H9 (cell line): Measurements from ENCODE around the gene TBPL1. TPM values are rescaled to one million over a fixed set of nuclear protein-coding genes. Genes with fewer than 3 reads are reported as not detected.
A peak's percentile ranks its signal among the peaks of the same experiment; 100 is the strongest.

ENCODE experiments used
- DNase-seq: peaks from one replicate; pipeline ENCODE4 v3.0.0-alpha.2; 2017
- H2AFZ ChIP-seq: one replicate; pipeline ENCODE4 v1.6.1; 2013; ENCODE audit warnings: mild to moderate bottlenecking, low read length, control low read depth, moderate library complexity
- H2AK5ac ChIP-seq: 2 replicates; pipeline ENCODE4 v1.6.1; 2013; ENCODE audit warnings: low read length, control low read depth, mixed read lengths; ENCODE audit not compliant: insufficient read length
- H2BK120ac ChIP-seq: one replicate; pipeline ENCODE4 v1.6.1; 2013; ENCODE audit warnings: low read depth, mild to moderate bottlenecking, low read length, control low read depth, inconsistent platforms; ENCODE audit not compliant: poor library complexity, severe bottlenecking
- H2BK12ac ChIP-seq: 2 replicates; pipeline ENCODE4 v1.6.1; 2013; ENCODE audit warnings: low read length, control low read depth, mixed read lengths, low read depth; ENCODE audit not compliant: insufficient read length
- H2BK15ac ChIP-seq: 2 replicates; pipeline ENCODE4 v1.6.1; 2013; ENCODE audit warnings: low read depth, low read length, control low read depth
- H2BK20ac ChIP-seq: one replicate; pipeline ENCODE4 v1.6.1; 2013; ENCODE audit warnings: low read depth, mild to moderate bottlenecking, low read length, control low read depth, inconsistent platforms; ENCODE audit not compliant: poor library complexity, severe bottlenecking
- H2BK5ac ChIP-seq: 2 replicates; pipeline ENCODE4 v1.6.1; 2013; ENCODE audit warnings: low read length, control low read depth, mixed read lengths; ENCODE audit not compliant: insufficient read length
- H3K14ac ChIP-seq: 2 replicates; pipeline ENCODE4 v1.6.1; 2013; ENCODE audit warnings: low read length, control low read depth; ENCODE audit not compliant: insufficient read depth
- H3K18ac ChIP-seq: 2 replicates; pipeline ENCODE4 v1.6.1; 2013; ENCODE audit warnings: low read depth, mild to moderate bottlenecking, mixed read lengths, low read length, control low read depth; ENCODE audit not compliant: insufficient read length
- H3K23ac ChIP-seq: 2 replicates; pipeline ENCODE4 v1.6.1; 2013; ENCODE audit warnings: low read length, control low read depth, mixed read lengths, low read depth; ENCODE audit not compliant: insufficient read length
- H3K23me2 ChIP-seq: 2 replicates; pipeline ENCODE4 v1.6.1; 2013; ENCODE audit warnings: low read depth, mild to moderate bottlenecking, mixed read lengths, low read length, control low read depth; ENCODE audit not compliant: insufficient read length, poor library complexity, severe bottlenecking
- H3K27ac ChIP-seq: 2 replicates; pipeline ENCODE4 v1.5.1; 2013; ENCODE audit warnings: low read length, control low read depth, mixed read lengths, low read depth; ENCODE audit not compliant: insufficient read length
- H3K27me3 ChIP-seq: 2 replicates; pipeline ENCODE4 v1.6.1; 2013; ENCODE audit warnings: low read length, control low read depth, inconsistent platforms; ENCODE audit not compliant: insufficient read depth
- H3K4ac ChIP-seq: 2 replicates; pipeline ENCODE4 v1.6.1; 2013; ENCODE audit warnings: low read depth, mild to moderate bottlenecking, control low read depth, inconsistent platforms, low read length, moderate library complexity
- H3K4me1 ChIP-seq: 2 replicates; pipeline ENCODE4 v1.6.1; 2013; ENCODE audit warnings: low read length, control low read depth, inconsistent platforms; ENCODE audit not compliant: insufficient read depth
- H3K4me2 ChIP-seq: 2 replicates; pipeline ENCODE4 v1.6.1; 2013; ENCODE audit warnings: low read length, control low read depth, mixed read lengths; ENCODE audit not compliant: insufficient read length, insufficient read depth
- H3K56ac ChIP-seq: 2 replicates; pipeline ENCODE4 v1.6.1; 2013; ENCODE audit warnings: low read depth, mild to moderate bottlenecking, mixed read lengths, low read length, control low read depth; ENCODE audit not compliant: insufficient read length
- H3K79me1 ChIP-seq: 2 replicates; pipeline ENCODE4 v1.6.1; 2013; ENCODE audit warnings: low read depth, mild to moderate bottlenecking, moderate library complexity, low read length, control low read depth, inconsistent platforms; ENCODE audit not compliant: insufficient read depth, poor library complexity, severe bottlenecking
- H3K79me2 ChIP-seq: 2 replicates; pipeline ENCODE4 v1.6.1; 2013; ENCODE audit warnings: low read length, control low read depth, inconsistent platforms; ENCODE audit not compliant: insufficient read depth
- H3K9ac ChIP-seq: 2 replicates; pipeline ENCODE4 v1.6.1; 2013; ENCODE audit warnings: low read length, control low read depth, mixed read lengths; ENCODE audit not compliant: insufficient read length; ENCODE audit errors: extremely low read depth
- H3K9me3 ChIP-seq: one replicate; pipeline ENCODE4 v1.6.1; 2013; ENCODE audit warnings: low read depth, low read length, inconsistent platforms; ENCODE audit not compliant: control insufficient read depth
- H3T11ph ChIP-seq: one replicate; pipeline ENCODE4 v1.6.1; 2013; ENCODE audit warnings: mild to moderate bottlenecking, low read length, control low read depth, inconsistent platforms
- H4K20me1 ChIP-seq: one replicate; pipeline ENCODE4 v1.6.1; 2013; ENCODE audit not compliant: control insufficient read depth, insufficient read length, insufficient read depth
- H4K5ac ChIP-seq: 2 replicates; pipeline ENCODE4 v1.6.1; 2013; ENCODE audit warnings: low read depth, mild to moderate bottlenecking, mixed read lengths, low read length, control low read depth; ENCODE audit not compliant: insufficient read length
- H4K8ac ChIP-seq: replicated peaks from 2 replicates; pipeline ENCODE4 v1.6.1; 2013; ENCODE audit warnings: low read length, control low read depth, mixed read lengths, low read depth; ENCODE audit not compliant: insufficient read length
- H4K91ac ChIP-seq: 2 replicates; pipeline ENCODE4 v1.6.1; 2013; ENCODE audit warnings: low read depth, mild to moderate bottlenecking, moderate library complexity, mixed read lengths, low read length, control low read depth; ENCODE audit not compliant: insufficient read length
- H3K27ac Mint-ChIP-seq, 3 experiments: 2 replicates in 2 of 3; 3 replicates in 1 of 3; pipeline ENCODE4 v1.8.0; 2020 to 2021; ENCODE audit warnings: mixed read lengths in 3 of 3, mild to moderate bottlenecking in 1 of 3, moderate library complexity in 1 of 3
- H3K27me3 Mint-ChIP-seq: 2 replicates; pipeline ENCODE4 v1.8.0; 2021; ENCODE audit warnings: low read depth, mild to moderate bottlenecking, moderate library complexity, mixed read lengths
- H3K36me3 Mint-ChIP-seq, 3 experiments: 2 replicates in 2 of 3; 3 replicates in 1 of 3; pipeline ENCODE4 v1.8.0; 2020 to 2021; ENCODE audit warnings: low read depth in 3 of 3, mixed read lengths in 3 of 3; ENCODE audit not compliant: insufficient read depth in 1 of 3
- H3K4me1 Mint-ChIP-seq, 2 experiments: 2 replicates each; pipeline ENCODE4 v1.8.0; 2020; ENCODE audit warnings: mixed read lengths in 2 of 2
- H3K4me3 Mint-ChIP-seq, 2 experiments: 2 replicates in 1 of 2; 3 replicates in 1 of 2; pipeline ENCODE4 v1.8.0; 2020 to 2021; ENCODE audit warnings: mild to moderate bottlenecking in 2 of 2, mixed read lengths in 2 of 2, moderate library complexity in 1 of 2
- H3K9me3 Mint-ChIP-seq, 2 experiments: 2 replicates in 1 of 2; 3 replicates in 1 of 2; pipeline ENCODE4 v1.8.0; 2020; ENCODE audit warnings: mild to moderate bottlenecking in 2 of 2, mixed read lengths in 2 of 2, moderate library complexity in 1 of 2
- WGBS: extraction: QIAGEN DNeasy Blood & Tissue Kit; methylation state at CpG from one replicate; pipeline ENCODE4 v1.1.7; 2013; ENCODE audit warnings: missing lambda C conversion rate, low lambda C conversion rate, mixed read lengths; ENCODE audit not compliant: insufficient read length; ENCODE audit errors: extremely low coverage; 5-methylcytosine and 5-hydroxymethylcytosine counted together
- total RNA-seq: library from RNA; stranded (reverse); gene quantifications from 2 replicates; pipeline ENCODE4 v1.2.1, GENCODE V29; 2021
- TF ChIP-seq, protein P1 (sequence below): fragments of 200-600 bp; sonication (generic); conservative IDR thresholded peaks from 3 replicates; pipeline ENCODE4 v1.8.0; 2021; ENCODE audit warnings: antibody characterized with exemption, mild to moderate bottlenecking

The TBPL1 gene
- total RNA-seq, 1 experiment from 2014 or later = 49.7 TPM

- Histone ChIP-seq H3K23me2 (no peaks in the 10 kb centered on the region), H3K18ac (no peak overlapping the region), H3K23ac (peak overlapping the region; percentile 19), H2BK20ac (no peak overlapping the region), H3K79me1 (no peaks in the 10 kb centered on the region), H2BK15ac (no peak overlapping the region), H3K9ac (no peak overlapping the region), H2AFZ (no peak overlapping the region), H3K4ac (no peak overlapping the region), H2AK5ac (no peak overlapping the region), H3K79me2 (no peaks in the 10 kb centered on the region), H3K14ac (no peak overlapping the region), H2BK5ac (no peak overlapping the region), H3T11ph (no peak overlapping the region), H4K20me1 (peaks cover 2% of the 10 kb centered on the region), H3K27ac (no peak overlapping the region), H3K27me3 (no peaks in the 10 kb centered on the region), H2BK120ac (no peak overlapping the region), H4K5ac (no peak overlapping the region), H4K8ac (no peak overlapping the region), H2BK12ac (no peak overlapping the region), H3K56ac (no peak overlapping the region), H3K9me3 (no peaks in the 10 kb centered on the region), H4K91ac (no peak overlapping the region), H3K4me2 (no peak overlapping the region), H3K4me1 (no peaks in the 10 kb centered on the region; the same call in 1 of the 2 replicates)
- no peaks in the 10 kb centered on the region for H3K27me3 Mint-ChIP-seq
- no peak overlapping the region for H3K4me3 Mint-ChIP-seq
- DNase-seq = no peak
- H3K9me3 Mint-ChIP-seq = no peaks in the 10 kb centered on the region
- WGBS = no CpG with 5 or more reads among the region's 7 CpGs
- H3K36me3 Mint-ChIP-seq = 0 out of 7 replicates have a peak, but pooled peaks cover 0 to 2% (median 0%) of the 10 kb centered on the region in 3 experiments
- peaks cover 13 to 15% of the 10 kb centered on the region in 2 experiments for H3K4me1 Mint-ChIP-seq
- H3K27ac Mint-ChIP-seq = peak overlapping the region in 1 of 3 experiments; percentile 60; a peak in 2 of 7 replicates
- TF ChIP-seq, protein P1, sequence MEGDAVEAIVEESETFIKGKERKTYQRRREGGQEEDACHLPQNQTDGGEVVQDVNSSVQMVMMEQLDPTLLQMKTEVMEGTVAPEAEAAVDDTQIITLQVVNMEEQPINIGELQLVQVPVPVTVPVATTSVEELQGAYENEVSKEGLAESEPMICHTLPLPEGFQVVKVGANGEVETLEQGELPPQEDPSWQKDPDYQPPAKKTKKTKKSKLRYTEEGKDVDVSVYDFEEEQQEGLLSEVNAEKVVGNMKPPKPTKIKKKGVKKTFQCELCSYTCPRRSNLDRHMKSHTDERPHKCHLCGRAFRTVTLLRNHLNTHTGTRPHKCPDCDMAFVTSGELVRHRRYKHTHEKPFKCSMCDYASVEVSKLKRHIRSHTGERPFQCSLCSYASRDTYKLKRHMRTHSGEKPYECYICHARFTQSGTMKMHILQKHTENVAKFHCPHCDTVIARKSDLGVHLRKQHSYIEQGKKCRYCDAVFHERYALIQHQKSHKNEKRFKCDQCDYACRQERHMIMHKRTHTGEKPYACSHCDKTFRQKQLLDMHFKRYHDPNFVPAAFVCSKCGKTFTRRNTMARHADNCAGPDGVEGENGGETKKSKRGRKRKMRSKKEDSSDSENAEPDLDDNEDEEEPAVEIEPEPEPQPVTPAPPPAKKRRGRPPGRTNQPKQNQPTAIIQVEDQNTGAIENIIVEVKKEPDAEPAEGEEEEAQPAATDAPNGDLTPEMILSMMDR = no peak
Observed at GRCh38 chr6:134034961-134035822, 82.2 kb downstream of the TBPL1 start.
